Inflammatory macrophage treated with lipopolysaccharide for 1 hour (primary cell): ENCODE results near the gene TPSB2.

Source experiments
- DNase-seq, 2 donors: peaks; one replicate each; pipeline ENCODE4 v3.0.0-alpha.2; 2020 to 2022

TPSB2 gene

DNA sequence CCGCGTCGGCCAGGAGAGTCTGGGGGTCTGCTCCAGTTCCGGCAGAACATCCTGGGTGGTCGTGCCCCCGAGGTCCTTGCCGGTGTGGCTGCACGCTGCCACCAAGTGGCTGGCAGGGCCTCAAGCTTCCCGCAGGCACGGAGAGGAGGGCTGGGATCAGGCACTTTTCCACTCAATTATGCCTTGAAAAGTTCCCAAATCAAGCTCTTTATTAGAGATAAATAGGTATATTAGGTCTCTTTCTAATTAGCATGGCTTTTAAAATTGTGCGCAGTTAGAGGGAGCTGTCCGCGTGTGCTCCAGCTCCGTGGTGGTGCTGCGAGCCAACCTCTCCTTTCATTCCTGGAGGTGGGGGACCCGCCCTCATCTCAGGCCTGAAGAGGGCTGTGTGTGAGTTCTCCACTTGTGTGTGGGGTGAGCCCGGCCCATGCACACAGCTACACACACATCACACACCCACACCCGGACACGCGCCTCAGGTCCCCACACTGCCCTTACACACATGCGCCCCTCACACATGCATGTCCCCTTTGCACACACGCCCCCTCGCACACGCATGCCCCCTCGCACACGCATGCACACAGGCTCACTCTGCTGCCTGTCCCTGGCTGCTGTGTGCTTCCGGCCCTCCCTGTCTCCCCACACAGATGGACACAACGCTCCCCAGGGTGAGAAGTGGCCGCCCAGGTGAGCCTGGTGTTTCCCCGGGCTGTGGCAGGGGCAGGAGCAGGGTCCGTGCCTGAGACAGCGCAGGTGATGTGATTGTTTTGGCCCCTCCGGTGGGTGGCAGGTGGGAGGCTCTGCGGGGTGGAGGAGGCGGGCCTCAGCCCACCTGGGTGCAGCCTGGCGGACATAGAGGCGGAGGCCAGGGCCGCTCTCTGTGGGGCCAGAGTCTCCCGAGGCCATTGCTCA is 48.3 kb downstream of the TPSB2 start:
- DNase-seq, result no peak

- no peak for DNase-seq
Observed at GRCh38 chr16:1180549-1181403, 49.2 kb downstream of the TPSB2 start.
